Midbrain (tissue), 1 donor: Measurements from ENCODE around the gene RAPGEF5.

Source experiments
- DNase-seq: peaks from one replicate; lab custom pipeline; 2025; lab: John Stamatoyannopoulos, UW

The RAPGEF5 gene

GRCh38 chr7:22262538-22262937 is 94.4 kb downstream of the RAPGEF5 start:
- DNase-seq, result no peak

- peak; percentile 60 for DNase-seq
These were observed 100.3 kb downstream of the RAPGEF5 start for GRCh38 chr7:22256541-22257096.

GRCh38 chr7:22255834-22256233 is 101.1 kb downstream of the RAPGEF5 start:
- DNase-seq, result peak; percentile 26

- no peak for DNase-seq
These were observed 101.6 kb downstream of the RAPGEF5 start for GRCh38 chr7:22255342-22255741.

- DNase-seq, result peak; percentile 73
These were observed 103.9 kb downstream of the RAPGEF5 start for GRCh38 chr7:22252936-22253536.

- peak; percentile 32 for DNase-seq
These were observed 104.9 kb downstream of the RAPGEF5 start for GRCh38 chr7:22252016-22252415.

- peak; percentile 56 for DNase-seq
These were observed 105.7 kb downstream of the RAPGEF5 start for GRCh38 chr7:22251281-22251680.

GRCh38 chr7:22250390-22250789 is 106.6 kb downstream of the RAPGEF5 start:
- DNase-seq, result peak; percentile 23

- no peak for DNase-seq
These were observed 108.7 kb downstream of the RAPGEF5 start for GRCh38 chr7:22248111-22248809.

GRCh38 chr7:22241805-22242390 is 115.1 kb downstream of the RAPGEF5 start:
- no peak for DNase-seq

- DNase-seq, result no peak
These were observed 115.9 kb downstream of the RAPGEF5 start for GRCh38 chr7:22240904-22241571.

GRCh38 chr7:22238354-22239311 is 118.3 kb downstream of the RAPGEF5 start:
- DNase-seq, result no peak

- no peak for DNase-seq
These were observed 121.8 kb downstream of the RAPGEF5 start for GRCh38 chr7:22235134-22235533.

- no peak for DNase-seq
These were observed 122.7 kb downstream of the RAPGEF5 start for GRCh38 chr7:22234227-22234626.

GRCh38 chr7:22231806-22232205 is 125.1 kb downstream of the RAPGEF5 start:
- DNase-seq, result no peak

- no peak for DNase-seq
These were observed 125.8 kb downstream of the RAPGEF5 start for GRCh38 chr7:22231141-22231540.

- no peak for DNase-seq
These were observed 126.7 kb downstream of the RAPGEF5 start for GRCh38 chr7:22230238-22230637.

GRCh38 chr7:22229148-22229547 is 127.8 kb downstream of the RAPGEF5 start:
- no peak for DNase-seq

- no peak for DNase-seq
These were observed 133.1 kb downstream of the RAPGEF5 start for GRCh38 chr7:22223807-22224206.

- DNase-seq, result no peak
These were observed 136.0 kb downstream of the RAPGEF5 start for GRCh38 chr7:22220941-22221340.

GRCh38 chr7:22219739-22220493 is 137.0 kb downstream of the RAPGEF5 start:
- no peak for DNase-seq
